ENCODE measurements around the gene DDX24.
A peak's percentile ranks its signal among the peaks of the same experiment; 100 is the strongest.

Gene DDX24

GRCh38 chr14:94080621-94081385 is at the start of gene DDX24, which contains the start of gene IFI27L1:
Gene DDX24 (minus strand): TSS chr14:94081202. CDS start chr14:94079742, 1,460 bp downstream.
Gene IFI27L1 (plus strand): TSS chr14:94081310. CDS start chr14:94096938, 15,628 bp downstream.
- DNase-seq (ENCODE audit: low read depth in 2 of 2, low spot score in 1 of 2), result peak; percentile 90 to 93

DNA sequence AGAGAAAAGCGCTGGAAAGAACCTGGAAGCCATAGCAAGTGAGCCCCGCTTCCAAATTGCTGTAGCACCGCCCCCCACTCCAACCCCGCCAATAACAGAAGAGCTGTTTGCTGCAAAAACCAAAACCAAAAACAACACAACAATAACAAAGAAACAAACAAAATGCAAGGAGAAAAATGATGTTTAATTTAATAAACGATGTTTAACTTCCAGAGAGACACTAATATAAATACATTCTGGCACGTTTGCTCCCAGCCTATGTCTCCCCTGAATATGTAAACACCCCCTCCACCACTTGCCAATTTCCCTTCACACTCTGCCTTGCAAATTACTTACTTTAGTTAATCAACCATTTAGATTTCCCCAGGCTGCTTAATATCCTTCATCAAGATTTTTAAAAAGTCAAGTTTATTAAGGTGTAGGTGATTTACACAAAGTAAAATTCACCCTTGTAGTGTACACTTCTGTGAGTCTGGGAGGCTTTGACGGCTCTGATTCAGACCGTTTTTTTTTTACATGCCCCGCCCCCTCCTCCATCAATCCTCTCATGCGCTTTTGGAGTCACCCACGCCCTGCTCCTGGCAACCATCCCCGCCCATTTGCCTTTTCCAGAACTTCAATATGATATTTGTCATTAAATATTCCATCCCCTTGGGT is 48.9 kb upstream of the DDX24 start:
- no peak for DNase-seq (ENCODE audit: low read depth in 2 of 2, low spot score in 1 of 2)

DNA sequence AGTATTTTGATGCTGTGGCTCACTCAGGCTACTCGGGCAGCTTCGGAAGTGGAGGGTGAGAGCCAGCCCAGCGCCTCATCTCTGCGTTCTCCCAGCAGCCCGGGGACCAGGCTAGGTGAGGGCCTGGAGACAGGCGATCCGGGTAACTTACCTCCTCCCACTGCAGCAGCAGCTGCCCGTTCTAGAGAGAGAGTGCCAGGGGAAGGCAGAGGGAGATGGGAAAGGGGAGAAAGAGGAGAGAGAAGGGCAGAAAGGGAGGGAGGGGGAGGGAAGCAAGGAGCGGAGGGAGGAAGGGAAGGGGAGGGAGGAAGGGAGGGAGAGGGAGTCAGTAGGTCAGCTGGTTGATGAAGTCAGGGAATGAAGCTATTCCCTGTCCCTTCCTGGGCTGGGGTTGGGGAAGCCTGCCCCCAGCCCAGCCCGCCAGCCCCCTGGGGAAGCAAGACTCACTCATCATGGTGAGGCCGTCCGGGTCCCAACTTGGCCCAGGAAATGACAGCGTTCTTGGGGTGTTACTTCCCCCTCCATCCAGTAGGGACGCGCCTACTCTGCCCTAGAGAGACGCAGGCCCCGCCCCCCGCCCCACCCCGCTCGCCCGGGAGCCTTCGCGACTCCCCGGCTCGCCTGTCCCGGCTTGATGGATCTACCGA is 48.2 kb upstream of the DDX24 start, which contains the start of gene IFI27L2:
Gene IFI27L2 (minus strand): TSS at position 494 of the 647 bp plus-strand sequence. CDS start 40 bp downstream, at position 454.
- peak in 1 of 2 donors; percentile 36 for DNase-seq (ENCODE audit: low read depth in 2 of 2, low spot score in 1 of 2)

GRCh38 chr14:94128216-94128839 is 47.3 kb upstream of the DDX24 start:
- DNase-seq (ENCODE audit: low read depth in 2 of 2, low spot score in 1 of 2), result no peak

- DNase-seq (ENCODE audit: low read depth in 2 of 2, low spot score in 1 of 2), result no peak
These were observed 46.3 kb upstream of the DDX24 start for GRCh38 chr14:94127330-94127729.

- no peak for DNase-seq (ENCODE audit: low read depth in 2 of 2, low spot score in 1 of 2)
These were observed 45.8 kb upstream of the DDX24 start for GRCh38 chr14:94126800-94127199.

GRCh38 chr14:94126419-94126677 is 45.3 kb upstream of the DDX24 start:
- DNase-seq (ENCODE audit: low read depth in 2 of 2, low spot score in 1 of 2), result no peak

DNA sequence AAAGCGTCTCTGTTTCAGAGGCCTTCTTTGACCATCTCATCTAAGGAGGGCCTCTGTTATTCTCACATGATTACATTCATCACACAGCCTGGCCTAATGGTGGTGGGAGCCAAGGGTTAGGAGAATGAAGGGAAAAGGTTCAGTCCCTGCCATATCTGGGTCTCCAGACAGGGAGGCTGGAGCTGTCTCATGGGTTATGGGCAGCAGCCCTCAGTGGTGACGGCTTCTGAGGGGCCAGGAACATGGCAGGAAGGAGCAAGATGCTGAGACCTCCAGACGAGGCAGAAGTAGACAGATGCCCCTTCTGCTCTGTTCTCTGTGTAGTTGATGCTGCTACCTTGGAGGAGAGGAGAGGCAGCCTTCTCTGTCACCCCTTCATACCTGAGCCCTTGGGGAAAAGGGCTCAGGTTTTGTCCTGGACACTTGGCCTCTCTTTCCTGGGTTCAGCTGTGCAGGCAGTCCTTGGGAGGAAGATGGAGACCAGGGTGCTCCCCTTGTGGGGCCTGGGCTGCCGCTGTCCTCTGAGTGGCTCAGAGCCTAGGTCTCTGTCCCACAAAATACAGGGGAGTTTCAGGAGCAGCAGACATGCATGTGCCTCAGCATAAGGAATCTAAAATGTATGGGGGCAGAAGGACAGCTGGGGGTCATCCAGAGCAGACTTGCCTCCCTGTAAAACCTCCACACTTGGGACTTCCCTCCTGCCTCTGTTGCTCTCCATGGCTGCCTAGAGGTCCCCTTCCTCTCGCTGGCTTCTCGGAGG is 44.8 kb upstream of the DDX24 start:
- DNase-seq (ENCODE audit: low read depth in 2 of 2, low spot score in 1 of 2), result no peak

DNA sequence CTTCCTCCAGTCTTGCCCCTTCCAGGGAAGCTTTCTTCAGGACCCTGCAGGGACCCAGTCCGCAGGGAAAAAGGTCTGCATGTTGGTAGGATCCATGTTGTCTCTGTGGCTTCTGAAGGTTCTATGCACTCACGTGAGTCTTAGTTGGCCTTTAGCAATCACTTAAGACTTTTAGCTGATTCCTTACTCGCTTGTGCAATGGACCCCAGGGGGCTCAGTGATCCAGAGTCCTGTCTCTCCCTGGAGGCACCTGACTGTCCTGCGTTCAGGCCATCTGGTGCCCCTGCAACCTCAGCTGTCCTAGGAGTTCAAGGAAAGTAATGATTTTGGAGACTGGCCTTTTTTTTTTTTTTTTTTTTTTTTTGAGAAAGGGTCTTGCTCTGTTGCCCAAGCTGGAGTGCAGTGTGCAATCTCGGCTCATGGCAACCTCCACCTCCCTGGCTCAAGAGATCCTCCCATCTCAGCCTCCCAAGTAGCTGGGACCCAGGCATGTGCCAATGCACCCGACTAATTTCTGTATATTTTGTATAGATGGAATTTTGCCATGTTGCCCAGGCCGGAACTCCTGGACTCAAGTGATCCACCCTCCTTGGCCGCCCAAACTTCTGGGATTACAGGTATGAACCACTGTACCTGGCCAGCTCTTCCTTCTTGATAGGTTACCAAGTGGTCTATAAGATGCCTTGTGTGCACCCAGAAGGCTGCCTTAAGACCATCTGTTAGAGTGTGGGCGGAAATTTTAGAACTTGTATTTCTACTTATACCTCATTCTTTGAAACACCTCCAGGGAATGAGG is 43.8 kb upstream of the DDX24 start:
- no peak for DNase-seq (ENCODE audit: low read depth in 2 of 2, low spot score in 1 of 2)

DNA sequence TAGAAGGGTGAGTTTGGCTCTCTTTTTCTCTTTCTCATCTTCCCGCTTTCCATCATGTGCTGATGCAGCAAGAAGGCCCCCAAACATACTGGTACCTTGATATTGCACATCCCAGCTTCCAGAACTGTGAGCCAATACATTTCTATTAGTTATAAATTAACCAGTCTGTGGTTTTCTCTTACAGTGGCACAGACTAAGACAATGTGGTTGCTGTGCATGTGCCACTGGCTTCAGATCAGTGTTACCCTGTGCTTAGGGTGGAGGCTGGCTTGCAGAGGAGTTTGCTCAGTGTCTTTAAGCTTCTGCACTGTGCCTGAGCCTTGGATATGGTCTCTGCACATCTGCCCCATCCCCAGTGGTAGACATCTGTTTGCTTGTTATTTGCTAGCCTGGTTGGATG is 42.9 kb upstream of the DDX24 start:
- no peak for DNase-seq (ENCODE audit: low read depth in 2 of 2, low spot score in 1 of 2)

DNA sequence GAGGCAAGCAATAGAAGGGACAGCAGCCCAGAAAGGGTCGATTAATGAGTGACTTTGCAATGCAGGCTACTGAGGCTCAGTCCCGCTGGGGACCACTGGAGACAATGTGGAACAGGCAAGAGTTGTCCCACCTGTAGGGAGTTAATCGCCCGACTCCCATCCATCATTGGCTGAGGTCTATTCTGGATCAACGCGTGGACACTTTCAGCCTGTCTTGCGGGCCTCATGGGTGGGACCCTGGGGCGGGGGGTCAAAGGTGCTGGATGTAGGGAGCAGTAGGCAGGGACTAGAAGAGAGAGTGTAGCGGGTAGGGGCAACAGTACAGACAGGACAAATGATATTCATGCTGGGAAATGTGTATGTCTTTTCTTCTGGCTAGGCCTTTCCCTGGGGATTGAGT is 42.3 kb upstream of the DDX24 start:
- DNase-seq (ENCODE audit: low read depth in 2 of 2, low spot score in 1 of 2), result no peak

- DNase-seq (ENCODE audit: low read depth in 2 of 2, low spot score in 1 of 2), result no peak
These were observed 41.4 kb upstream of the DDX24 start for GRCh38 chr14:94122438-94122837.

DNA sequence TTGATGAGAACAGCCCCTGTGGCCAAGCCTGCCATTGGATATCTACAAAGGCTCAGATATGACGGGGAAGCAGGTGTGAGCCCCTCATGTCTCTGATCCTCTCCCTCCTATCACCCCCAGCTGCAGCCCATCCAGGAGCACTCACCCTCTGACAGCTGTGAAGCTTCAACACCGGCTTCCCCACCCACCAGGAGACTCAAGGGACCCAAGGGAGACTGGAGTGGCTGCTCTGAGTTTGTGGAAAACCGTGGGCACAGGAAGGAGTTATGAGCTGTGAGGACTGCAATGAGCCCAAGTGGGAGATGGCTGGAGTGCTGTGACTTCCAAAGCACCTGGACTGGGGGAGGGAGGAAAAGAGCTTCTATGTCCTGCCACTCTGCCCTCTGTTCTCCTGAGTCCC is 40.5 kb upstream of the DDX24 start:
- no peak for DNase-seq (ENCODE audit: low read depth in 2 of 2, low spot score in 1 of 2)

GRCh38 chr14:94120667-94121340 is 39.8 kb upstream of the DDX24 start:
- DNase-seq (ENCODE audit: low read depth in 2 of 2, low spot score in 1 of 2), result no peak

- no peak for DNase-seq (ENCODE audit: low read depth in 2 of 2, low spot score in 1 of 2)
These were observed 38.1 kb upstream of the DDX24 start for GRCh38 chr14:94119071-94119470.

GRCh38 chr14:94117856-94118255 is 36.9 kb upstream of the DDX24 start:
- no peak for DNase-seq (ENCODE audit: low read depth in 2 of 2, low spot score in 1 of 2)

- no peak for DNase-seq (ENCODE audit: low read depth in 2 of 2, low spot score in 1 of 2)
These were observed 35.7 kb upstream of the DDX24 start for GRCh38 chr14:94116701-94117100.

GRCh38 chr14:94115631-94116030 is 34.6 kb upstream of the DDX24 start:
- DNase-seq (ENCODE audit: low read depth in 2 of 2, low spot score in 1 of 2), result no peak

- DNase-seq (ENCODE audit: low read depth in 2 of 2, low spot score in 1 of 2), result no peak
These were observed 34.1 kb upstream of the DDX24 start for GRCh38 chr14:94115058-94115591.

All from stimulated activated CD8-positive, alpha-beta memory T cell treated with anti-CD3 and anti-CD28 coated beads, Interleukin-4, amount 100 ng/mL, for 1 hour (primary cell).